NCI-H1930 (cell line): ENCODE data around the gene BAG5.

Experiments
- DNase-seq, 2 experiments: peaks; one replicate each; lab custom pipeline; 2025; lab: John Stamatoyannopoulos, UW

BAG5 gene

DNA sequence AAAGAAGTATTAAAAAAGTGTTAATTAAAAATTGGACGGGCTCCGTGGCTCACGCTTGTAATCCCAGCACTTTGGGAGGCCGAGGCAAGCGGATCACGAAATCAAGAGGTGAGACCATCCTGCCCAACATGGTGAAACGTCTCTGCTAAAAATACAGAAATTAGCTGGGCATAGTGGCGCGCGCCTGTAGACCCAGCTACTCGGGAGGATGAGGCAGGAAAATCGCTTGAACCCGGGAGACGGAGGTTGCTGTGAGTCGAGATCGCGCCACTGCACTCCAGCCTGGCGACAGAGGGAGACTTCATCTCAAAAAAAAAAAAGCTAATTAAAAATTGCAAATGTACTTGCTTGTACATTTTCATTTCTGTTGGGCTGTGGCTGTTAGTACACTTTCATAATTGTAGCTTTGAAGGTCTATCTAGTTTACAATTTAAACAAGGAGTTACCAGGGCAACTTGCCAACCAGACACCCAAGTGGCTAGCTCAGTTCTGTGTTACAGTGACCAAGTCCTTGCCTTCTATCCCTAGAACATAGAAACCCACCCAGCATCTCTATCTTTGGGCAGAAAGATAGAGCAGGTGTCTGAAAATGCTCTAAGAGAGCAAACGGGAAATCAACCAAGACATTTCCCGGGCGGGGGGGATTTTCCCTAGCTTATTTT lies 1.5 kb upstream of the BAG5 start:
- no peak for DNase-seq

- no peak for DNase-seq
These were observed 766 bp upstream of the BAG5 start for GRCh38 chr14:103563226-103563620.

GRCh38 chr14:103562179-103562428 lies 353 bp downstream of the BAG5 start:
- no peak for DNase-seq

GRCh38 chr14:103561381-103562178 lies 877 bp downstream of the BAG5 start:
- no peak for DNase-seq

DNA sequence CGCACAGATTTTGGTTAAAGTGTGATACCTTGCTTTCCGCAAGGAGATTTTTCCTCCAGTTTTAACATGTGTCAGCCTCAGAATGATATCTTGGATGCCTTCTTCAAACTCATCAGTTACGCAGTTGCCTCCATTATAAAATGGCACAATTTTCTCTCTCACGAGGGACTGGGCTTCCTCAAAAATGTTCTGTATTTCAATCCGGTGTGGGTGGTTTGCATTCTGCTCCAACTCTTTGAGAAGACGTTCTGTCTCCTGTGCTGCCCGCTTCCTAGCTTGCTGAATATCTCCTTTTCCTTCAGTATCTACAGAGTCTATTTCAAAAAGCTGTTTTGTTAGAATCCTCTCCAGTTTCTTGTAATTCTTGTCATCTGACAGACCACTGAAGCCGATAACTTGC lies 1.8 kb downstream of the BAG5 start:
- DNase-seq = no peak

DNA sequence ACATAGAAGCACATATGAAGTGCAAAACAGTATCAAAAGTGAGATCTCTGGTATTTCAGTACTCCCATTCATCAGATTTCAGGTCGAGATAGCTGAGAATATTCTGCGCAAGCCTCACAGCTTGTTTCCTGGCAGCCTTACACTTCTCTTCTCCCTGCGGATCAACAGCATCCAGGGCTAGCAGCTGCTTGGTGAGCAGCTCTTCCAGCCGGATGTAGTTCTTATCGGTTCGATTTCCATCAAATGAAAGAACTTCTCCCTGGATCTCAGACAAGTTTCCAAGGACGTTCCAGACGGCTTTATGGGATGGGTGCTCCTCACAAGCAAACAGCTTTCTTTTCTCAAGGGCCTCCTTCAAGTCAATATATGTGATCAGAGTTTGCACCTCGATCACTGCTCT lies 2.7 kb downstream of the BAG5 start:
- no peak for DNase-seq

DNA sequence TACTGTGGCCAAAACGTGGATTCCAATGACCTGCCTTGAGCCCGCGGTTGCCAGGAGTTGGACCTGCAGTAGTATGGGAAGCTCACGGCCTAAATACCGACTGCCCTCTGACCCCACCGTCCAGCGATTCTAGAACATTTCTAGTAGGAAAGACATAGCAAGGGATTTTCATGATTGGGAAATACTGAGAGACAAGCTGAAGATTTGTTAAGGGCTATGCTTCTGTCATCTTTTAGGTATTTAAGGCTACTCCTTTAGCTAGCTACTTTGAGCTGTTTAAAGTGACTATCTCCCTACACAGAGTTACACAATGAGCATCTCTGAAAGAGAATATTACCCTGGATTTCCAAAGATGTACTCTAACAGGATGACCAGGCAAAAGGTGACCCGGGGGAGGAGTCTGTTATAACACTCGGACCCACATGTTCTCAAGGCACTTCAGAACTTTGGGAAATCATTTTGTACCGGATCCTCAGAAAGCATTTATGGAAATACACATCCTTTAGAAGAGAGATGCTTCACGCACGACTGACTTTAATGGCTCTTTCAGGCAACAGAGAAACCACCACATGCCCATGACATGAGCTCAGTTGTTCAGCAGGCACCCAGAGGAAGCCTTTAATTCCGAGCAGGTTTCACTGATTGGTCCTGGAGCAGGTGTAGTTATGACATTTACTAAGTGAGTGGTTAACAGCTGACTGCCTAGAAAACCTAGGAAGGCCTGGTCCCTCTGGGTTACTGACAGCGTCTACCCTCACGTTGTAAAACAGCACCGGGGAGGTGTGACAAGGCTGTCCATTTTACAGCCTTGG lies 4.2 kb downstream of the BAG5 start:
- no peak for DNase-seq

GRCh38 chr14:103556946-103557758 lies 5.3 kb downstream of the BAG5 start:
- no peak for DNase-seq

DNA sequence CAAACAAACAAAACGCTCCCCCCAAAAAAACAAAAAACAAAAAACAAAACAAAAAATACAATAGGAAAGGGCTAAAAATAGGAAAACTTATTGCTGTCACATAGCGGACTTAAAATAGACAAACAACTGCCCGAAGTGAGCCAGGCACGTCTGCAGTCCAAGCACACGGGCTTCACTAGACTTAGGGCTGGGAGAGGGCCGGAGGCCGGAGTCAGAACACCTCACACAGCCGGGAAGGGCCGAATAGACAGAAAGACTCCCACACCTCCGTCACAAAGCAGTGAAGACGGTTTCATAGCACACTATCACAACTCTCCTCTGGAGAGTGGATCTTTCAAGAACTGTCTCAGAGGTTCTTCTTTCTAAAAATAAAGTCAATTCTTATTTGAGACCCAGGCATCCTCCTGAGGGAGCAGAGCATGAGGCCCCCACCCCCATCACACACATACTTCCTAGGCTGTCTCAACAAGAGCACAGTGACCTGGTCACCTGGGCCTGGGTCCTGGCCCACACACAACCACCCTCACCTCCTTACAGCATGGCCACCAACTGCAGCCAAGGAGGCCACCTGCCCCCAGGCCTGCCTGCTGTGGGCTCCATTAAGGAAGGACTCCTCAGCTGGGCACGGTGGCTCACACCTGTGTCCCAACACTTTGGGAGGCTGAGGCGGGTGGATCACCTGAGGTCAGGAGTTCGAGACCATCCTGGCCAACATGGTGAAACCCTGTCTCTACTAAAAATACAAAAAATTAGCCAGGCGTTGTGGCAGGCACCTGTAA lies 6.7 kb downstream of the BAG5 start:
- DNase-seq = no peak

GRCh38 chr14:103552846-103553210 lies 9.6 kb downstream of the BAG5 start:
- DNase-seq = no peak

- no peak for DNase-seq
These were observed 10.2 kb downstream of the BAG5 start for GRCh38 chr14:103552011-103552845.

GRCh38 chr14:103551338-103551762 lies 11.1 kb downstream of the BAG5 start:
- no peak for DNase-seq

DNA sequence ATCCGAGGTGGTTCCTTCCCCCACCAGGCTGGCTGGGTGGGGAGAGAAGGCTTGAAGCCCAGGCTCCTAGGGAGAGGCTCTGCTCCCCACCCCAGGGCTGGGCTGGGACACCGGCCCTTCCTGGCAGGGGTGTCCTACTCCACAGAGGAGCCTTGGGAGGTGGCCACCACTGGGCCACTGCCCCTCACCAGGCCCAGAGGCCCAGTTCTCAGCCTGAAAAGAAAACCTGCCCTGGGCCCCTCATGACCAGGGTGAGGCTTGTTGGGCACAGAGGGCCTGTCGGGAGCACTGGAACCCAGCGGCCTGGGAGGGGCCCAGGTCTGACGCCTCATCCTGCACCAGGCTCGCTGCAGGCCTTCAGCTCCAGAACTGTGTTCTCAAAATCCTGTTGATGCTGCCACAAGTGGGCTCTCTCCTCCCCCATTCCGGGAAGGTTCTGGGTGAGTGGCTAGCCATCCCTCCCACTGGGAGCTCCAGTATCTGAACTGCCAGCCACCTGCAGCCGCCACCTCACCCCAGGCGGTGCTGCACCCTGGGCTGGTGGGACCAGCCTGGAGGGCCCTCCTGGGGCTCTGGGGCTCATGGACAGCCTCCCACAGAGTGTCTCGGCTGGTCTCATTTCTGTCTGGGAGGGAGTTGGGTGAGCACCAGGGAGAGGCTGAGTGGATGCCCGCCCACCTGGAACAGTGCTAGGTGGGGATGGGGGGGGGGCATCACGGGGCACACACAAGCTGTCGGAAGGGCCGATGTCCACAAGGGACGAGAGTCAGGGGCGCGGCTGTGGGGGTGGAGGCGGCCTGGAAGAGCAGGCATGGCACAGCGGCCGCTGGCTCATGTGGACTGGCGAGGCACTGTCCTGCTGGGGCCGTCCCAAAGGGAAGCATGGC lies 11.8 kb downstream of the BAG5 start:
- DNase-seq = no peak

- DNase-seq = no peak
These were observed 12.8 kb downstream of the BAG5 start for GRCh38 chr14:103549361-103550311.

- DNase-seq = no peak
These were observed 13.8 kb downstream of the BAG5 start for GRCh38 chr14:103548463-103549351.

GRCh38 chr14:103547941-103548462 lies 14.5 kb downstream of the BAG5 start:
- DNase-seq = no peak

- no peak for DNase-seq
These were observed 15.0 kb downstream of the BAG5 start for GRCh38 chr14:103547455-103547940.
